ENCODE measurements around the gene S1PR4.

S1PR4 gene

GRCh38 chr19:3225169-3225485 is 46.6 kb downstream of the S1PR4 start:
- DNase-seq, result no peak

- no peak for DNase-seq
Observed at GRCh38 chr19:3225677-3226093, 47.1 kb downstream of the S1PR4 start.

DNA sequence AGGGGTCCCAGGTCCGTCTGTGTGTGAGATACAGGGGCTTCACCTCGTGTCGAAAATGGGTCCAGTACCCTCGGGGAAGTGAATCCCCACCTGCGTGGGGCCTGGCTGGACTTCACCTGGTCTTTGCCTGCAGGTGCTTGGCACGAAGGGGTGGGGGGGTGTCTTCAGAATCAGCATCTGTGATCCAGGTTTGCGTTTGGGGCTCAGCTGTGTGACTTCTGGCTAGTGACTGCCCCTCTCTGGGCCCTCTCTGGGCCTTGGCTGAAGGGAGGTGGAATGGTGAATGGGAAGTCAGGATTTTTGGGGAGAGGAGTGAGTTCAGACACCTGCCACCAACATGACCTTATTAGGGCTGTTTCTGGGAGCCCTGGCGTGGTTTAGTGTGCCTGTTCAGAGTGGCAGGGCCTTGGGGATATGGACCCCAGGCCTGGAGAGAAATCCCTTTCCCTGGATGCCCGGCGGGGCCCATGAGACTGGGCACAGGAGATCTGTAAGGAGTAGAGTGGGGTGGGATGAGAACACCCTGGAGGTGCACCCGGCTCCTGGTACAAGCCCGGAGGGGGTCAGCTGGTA is 48.6 kb downstream of the S1PR4 start:
- no peak for DNase-seq

DNA sequence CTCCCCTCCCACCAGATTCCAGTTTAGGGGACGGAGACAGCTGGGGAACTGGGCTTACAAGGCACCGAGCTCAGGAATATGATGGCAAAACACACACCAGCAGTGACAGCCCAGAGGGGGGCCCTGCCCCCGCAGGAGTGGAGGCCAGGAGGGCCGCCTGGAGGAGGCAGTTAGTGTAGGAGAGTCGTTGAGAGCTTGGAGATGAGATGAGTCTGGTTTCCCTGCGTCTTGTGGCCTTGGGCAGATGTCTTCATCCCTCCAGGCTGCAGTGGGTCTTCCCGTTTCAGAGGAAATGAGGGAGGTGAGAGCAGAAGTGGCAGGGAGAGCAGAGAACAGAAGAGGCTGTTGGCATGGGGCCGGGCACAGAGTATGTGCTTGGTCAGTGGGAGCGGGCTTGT is 50.8 kb downstream of the S1PR4 start:
- DNase-seq, result no peak
